CD4-positive, alpha-beta T cell treated with Interferon gamma for 1 hour (primary cell): ENCODE measurements around the gene ANO2.
"Not testable (repeated sequence)": the region's sequence is repeated elsewhere in the genome, so short reads cannot be mapped to it uniquely, and the experiment has no call there.

Experiments used
- DNase-seq: peaks from one replicate; pipeline ENCODE4 v3.0.0-alpha.2; 2020

Gene ANO2

DNA sequence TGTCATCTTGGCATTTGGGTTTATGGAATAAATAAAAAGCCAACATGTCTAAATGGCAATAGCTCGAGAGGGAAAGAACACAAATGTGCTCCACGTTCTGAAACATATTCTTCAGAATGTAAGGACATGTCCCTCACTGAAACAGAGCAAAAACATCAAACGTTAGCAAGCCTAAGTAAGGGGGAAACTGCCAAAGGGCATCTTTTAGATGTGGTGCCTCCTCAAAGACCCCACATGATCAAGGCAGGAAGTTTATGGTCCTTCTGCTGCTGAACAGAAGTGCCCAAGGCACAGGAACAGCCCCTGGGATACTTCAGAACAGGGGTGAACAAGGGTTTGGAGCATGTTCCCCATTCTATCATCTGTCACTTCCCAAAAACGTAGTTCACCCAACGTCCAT, 227.0 kb downstream of the ANO2 start:
- DNase-seq, result no peak

DNA sequence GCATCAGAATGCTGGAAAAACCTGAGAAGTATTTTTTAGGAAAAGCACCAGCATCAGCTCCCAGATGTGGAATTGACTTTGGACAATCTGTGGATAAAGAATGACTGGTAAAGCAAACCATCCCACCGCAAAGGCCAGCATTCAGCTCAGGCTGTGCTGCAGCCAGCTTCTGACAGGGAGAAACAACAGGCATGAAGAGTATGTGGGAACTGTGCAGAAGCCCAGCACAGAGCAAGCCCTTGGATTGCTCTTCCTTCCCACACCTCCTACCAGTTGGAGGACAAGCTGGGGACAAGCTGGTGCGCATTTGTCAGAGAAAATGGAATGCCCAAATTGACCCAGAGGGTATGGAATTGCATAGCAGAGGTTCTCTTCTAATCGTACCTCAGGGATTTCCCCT, 228.1 kb downstream of the ANO2 start:
- no peak for DNase-seq

DNA sequence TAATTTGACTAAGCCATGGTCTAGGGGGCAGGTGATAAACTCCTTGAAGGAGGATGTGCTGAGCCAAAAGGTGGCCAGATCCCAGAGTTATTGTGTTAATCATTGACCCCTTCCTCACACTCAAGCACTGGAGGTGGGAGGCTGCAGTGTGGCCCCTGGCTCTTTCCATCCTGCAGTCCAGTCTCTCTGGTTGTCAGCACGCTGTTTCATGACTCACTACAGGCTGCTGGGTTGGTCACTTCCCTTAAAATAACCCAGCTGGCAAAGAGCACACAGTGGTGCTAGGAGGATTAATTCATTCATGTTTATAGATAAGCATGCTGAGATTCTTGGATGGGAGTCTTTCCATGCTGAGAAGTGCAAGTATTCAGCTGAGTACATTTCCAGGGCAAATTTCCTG, 228.9 kb downstream of the ANO2 start:
- no peak for DNase-seq

DNA sequence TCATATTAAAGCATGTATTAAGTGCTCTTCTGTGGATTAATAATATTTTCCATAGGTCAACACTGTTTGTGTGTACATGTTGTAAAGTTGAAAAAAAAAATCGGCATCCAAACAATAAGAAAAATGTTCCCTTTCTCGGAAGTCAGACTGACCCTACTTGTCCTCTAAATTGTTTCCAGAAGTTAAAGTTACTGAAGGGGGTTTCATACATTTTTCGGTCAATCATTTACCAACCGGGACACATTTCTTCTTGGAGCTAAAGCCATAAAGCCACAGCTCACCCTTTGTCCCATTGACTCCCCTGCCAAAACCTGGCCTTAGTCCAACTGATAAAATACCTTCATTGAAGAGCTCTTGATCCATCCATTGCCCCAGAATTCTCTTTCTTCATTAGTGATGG, 230.0 kb downstream of the ANO2 start:
- no peak for DNase-seq

DNA sequence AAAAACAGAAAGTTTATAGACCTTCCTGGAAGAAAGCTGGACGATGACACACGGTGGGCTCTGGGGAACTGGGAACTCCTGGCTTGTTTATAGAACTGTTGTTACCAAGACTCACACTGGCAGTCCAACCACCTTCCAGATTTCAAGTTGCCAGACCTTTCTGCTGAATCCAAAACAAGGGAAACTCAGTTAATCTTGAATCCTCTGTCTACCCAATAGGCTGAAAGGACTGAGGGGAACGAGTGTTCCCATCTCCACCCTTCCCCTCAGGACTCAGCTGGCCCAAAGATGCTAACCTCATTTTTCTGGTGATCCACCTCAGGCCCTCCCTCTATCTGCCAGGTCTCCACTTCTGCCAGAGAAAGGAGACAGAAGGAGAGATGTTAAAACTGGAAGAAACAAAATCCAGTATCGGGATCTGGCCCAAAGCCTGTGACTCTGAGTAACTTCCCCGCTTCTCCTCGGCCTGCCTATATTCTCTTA, 231.4 kb downstream of the ANO2 start:
- no peak for DNase-seq

DNA sequence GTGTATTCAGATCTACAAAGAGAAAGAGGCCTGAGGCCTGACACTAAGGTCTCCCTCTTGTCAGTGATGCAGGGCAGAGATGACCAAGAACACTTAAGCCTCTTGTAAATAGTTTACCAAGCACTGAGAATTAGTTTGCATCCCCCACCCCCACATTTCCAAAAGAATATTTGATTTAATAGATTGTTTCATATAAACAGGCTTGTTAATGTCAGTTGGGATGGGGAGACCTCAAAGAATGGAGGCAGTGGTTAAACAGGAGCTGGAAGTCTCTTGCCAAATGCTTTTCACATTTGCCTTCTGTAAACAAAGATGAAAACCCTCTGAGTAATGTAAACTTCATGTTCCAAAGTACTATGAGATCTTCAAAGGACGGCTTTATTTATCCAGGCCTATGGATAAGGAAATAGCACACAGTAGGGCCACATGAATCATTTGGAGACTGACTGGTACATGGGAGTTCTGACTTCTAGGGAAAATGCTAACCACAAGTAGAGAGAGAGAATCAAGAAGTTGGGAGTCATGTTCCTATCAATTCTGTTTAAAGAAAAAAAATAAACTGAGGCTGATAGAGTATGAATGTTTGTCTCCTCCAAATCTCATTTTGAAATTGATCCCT, 234.7 kb downstream of the ANO2 start:
- no peak for DNase-seq

DNA sequence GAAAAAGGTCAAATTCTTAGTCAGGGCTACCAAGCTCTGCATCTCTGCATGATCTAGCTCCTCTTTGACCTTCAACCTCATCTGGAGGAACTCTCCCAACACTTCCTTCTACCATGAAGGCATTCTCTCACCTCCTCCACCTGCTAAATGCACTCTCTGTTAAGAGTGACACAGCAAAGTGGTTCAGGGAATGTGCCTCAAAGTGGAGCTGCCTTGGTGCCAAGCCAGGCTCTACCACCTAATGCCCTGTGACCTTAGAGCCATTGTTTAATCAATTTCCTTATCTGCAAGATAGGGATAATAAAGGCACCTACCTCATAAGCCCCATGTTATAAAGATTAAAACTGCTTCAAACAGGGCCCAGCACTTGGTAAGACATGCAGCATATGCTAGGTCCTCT, 236.7 kb downstream of the ANO2 start:
- DNase-seq, result no peak

DNA sequence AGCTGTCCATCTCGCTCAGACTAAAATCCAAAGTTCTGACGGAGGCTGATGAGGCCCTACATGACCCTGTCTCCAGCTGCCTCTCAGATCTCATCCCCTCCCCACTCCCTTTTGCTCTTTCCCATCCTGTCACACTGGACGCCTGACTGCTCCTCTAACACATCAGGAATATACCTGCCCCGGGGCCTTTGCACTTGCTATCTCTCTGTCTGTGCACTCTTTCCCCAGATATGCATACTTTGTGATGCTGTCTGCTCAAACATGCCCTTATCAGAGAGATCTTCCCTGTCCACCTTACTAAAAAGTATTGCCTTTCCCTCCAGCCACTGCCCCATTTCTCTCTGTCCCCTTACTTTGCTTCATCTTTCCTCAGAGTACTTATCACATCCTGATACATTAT, 238.8 kb downstream of the ANO2 start:
- no peak for DNase-seq

DNA sequence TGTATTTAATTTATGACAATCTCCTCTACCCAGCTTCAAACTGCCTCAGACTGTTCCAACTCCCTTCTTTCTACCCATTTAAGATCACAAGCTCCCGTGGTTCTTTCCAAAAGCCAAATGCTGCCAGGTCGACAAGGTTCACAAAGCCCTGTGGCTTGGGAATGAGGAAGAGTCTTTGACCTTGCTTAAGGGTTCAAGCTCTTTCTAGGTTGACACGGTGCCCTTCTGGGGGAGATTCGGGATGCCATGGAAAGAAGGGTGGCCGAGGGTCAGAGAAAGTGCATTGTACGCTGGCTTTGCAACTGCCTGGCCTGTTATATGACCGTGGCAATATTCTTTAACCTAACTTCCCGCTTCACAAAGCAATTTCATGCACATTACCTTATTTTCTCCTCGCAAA, 239.3 kb downstream of the ANO2 start:
- no peak for DNase-seq

DNA sequence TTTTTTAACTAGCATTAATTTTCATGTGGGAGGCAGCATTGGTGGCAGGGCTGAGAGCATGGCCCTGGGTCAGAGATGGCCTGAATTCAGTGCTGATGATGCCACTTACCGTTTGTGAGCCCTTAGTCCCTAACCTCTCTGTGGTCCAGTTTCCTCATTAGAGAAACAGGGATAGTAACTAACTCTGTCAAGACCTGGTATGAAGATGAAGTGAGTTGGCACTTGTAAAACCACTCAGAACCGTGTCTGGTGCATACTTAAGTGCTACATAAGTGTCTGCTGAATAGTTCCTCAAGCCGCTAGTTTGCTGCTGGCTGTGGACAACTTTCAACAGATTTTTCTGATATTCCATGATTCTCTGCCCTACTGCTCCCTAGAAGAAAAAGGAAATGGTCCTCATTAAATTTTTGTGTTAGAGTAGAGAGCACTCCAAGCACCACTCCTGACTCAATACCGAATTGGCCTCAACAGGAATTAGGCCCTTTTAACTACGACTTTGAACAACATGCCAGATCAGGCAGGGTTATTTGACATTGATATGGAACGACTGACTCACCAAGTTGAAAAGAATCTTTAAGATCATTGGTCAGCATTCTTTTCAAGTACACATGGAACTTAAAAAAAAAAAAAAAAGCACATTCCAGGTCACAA, 250.2 kb downstream of the ANO2 start:
- DNase-seq, result no peak

DNA sequence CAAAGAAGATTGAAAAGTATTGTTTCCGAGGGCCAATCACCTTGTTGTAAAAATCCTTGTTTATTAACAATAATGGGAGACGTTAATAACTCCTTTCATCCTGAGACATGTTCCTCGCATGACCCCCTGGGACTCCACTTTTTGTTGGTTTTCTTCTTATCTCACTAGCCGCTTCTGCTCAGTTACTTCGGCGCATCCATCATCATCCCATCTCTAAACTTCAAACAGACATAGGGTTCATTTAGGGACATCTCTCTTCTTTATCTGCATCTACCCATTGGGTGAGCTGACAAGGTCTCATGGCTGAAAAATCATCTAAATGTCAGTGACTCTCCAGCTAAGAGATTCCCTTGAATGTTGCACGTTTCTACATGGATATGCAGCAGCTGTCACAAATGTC, 252.2 kb downstream of the ANO2 start:
- DNase-seq, result no peak

DNA sequence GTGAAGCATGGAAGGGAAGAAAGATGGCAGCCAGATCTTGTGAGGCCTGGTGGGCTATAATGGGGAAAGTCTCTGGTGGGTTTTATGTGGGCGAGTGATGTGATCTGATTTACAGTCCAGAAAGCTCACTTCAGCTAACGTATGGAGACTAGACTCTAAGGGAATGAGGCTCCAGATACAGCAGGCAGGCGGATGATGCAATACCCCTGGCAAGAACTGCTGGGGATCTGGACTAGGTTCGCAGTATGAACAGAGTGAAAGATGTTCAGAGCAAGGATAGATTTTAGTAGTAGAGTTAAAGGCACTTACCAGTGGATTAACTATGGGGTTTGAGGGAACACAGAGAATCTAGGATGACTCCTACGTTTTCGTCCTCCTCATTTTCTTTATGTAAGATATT, 253.1 kb downstream of the ANO2 start:
- DNase-seq, result no peak

DNA sequence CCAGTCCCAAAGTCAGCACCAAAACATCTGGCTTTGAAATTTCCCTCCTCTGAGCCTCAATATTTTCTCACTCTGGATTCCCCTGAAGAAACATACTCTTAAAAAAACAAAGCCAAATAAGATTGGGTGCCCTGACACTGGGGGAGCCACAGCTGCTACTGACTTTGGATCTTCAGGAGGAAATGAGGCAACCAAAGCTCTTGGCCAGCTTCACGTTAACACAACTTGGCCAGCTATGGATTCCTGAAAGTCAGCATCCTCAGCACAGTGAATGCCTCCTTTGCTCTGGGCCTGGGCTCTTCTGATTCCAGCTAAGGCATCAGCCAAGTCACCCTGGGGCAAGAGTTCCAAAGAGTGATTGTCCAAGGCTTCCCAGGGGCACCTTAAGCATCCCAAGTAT, 254.8 kb downstream of the ANO2 start:
- no peak for DNase-seq

DNA sequence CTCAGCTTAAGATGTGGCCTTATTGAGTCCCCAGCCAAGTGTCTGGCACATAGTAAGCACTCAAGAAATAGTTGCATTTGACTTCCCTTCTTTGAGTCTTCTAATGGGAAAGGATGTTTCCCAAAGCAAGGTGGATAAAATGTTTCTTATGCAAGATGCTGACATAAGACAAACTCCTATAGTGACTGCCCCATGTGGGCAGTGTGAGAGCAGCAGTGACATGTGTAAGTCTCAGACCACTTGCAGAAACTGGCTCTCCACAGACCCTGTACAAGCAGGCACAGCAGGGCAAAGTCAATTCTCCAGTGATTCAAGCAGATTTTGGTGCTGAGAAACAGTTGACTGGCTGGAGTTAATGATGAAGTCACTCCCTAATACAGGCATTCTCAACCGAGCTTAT, 255.3 kb downstream of the ANO2 start:
- no peak for DNase-seq

DNA sequence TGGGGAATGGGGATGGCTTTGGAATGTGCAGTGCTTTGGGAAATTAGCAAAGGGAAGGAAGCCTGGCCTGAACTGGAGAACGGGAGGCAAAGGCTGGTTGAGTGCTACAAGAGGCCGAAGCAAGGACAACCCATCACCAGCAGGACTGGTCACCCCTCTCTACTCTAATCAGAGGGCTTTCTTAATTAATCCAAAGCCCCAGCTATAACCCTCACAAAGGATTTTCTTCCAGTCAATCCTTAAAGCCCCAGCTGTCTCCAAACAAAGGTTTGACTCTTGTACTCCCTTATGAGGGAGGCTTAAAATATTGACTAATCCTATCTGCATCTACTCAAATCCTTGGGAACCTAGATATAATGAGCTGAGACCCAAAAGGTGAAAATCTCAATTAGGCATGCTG, 256.8 kb downstream of the ANO2 start:
- DNase-seq, result no peak

DNA sequence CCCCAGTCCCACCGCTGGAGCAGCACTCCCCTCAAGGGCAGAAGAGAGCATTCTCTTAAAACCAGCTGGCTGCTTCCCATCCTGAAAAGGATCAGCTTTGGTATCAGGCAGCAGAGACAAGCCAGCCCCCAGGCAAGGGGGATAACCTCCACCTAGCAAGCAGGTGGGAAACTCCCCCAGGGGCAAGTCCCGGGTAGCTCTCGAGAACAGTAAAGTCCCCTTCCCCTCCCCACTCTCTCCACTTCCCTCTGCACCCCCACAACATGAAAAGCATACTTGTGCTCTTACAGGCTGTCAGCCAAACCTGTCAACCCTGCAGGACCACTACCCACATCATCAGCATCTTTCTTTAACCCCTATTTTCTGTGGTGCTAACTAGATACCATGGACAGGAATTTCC, 259.1 kb downstream of the ANO2 start:
- no peak for DNase-seq

DNA sequence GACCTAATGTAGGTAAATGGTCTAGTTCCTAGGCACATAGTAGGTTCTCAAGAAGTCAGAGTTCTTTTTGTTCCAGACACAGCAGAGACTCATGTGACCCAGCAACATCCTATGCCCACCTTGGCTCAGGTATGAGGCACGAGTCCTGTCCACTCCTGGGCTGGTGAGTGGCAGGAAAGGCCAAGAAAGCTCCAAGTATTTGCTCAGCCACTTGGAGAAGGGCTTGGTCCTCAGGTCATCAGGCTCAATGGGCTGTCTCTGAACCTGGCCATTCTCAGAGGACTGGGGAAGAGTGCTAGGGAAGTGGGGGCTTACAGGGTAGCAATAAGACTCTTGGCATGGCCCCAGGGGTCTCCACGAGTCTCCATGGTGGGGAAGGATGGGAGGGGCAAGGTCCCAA, 260.1 kb downstream of the ANO2 start:
- no peak for DNase-seq

DNA sequence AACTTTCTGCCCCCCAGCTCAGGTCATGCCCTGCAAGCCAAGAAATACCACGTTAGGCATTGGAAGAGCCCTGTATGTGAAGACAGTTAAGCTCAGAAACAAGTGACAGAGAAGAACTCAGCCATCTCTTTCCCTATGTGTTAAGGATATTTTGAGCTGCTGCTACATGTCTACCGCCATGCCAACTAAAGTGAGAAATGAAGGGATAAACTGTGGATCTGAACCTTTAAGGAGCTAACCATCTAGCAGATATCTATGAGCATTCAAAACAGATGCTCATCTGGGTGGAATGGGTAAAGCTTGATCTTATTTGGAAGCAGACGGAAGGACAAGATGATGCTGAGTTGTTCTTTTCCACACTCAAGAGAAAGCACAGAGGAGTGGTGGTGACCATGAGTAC, 262.5 kb downstream of the ANO2 start:
- no peak for DNase-seq

DNA sequence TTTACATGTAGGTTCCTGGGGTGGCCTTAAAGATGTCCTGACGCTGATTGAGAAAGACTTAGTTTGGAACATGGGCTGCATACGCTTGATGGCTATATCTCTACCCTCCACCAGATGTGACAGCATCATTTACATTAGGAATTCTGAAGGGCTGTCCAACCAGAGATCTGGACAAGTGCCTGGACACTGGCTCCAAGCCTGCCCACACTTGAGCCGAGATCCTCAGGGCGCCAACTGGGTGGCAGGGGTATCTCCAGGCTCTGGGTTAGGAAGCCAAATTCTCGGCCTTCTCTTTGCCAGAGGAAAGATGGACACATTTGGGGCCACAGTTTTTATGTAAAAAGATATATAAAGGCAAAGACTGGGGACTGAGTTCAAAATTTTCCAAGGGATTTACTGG, 266.9 kb downstream of the ANO2 start:
- no peak for DNase-seq

DNA sequence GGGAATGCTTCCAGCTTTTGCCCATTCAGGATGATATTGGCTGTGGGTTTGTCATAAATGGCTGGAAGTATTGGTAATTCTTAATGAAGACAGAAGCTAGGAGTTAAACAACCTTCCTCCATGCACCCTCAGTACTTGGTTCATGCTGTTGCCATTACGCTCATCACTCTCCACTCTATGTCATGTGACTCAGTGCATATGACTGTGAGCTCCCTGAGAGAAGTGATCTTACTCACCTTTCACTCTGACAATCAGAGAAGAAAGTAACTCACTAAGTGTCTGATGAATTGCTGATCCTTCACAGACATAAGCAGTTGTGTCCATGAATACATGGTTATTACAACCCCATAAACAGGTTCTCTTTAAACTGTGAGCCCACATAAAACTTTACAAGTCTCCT, 275.4 kb downstream of the ANO2 start:
- not testable (repeated sequence) for DNase-seq

DNA sequence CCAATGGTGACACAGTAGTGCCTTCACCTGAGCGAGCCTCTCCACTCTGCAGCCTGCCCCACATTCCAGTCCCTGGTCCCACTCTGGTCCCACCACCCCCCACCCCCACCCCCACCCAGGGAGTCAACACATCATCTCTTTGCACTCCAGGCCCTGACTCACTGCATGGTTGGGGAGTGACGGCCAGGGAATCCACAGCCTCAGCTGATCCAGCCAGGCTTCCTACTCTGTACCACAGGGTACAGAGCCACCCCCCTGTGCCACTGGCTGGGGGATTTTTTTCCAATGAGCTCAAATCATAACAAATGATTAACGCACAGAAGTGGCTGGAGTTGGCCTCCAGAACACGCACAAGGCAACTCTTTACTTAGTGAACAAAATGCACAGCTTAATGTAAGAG, 279.4 kb downstream of the ANO2 start:
- no peak for DNase-seq

DNA sequence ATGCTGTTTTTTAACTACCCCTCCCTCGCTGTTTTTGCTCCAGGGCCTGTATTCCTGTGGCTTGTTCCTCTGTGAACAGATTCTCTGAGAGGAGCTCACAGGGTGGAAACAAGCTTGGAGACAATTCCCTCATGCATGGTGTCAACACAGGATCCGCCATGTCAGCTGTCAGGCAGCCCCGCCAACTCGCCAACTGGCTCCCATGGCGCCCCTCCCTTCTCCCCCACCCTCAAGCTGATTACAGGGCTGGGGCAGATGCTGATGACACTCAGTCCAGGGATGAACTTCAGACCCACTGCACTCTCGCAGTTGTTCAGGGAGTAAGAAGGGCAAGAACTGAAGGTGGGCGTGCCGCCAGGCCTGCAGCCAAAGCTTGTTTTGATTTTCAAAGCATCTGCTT, 283.2 kb downstream of the ANO2 start:
- no peak for DNase-seq

DNA sequence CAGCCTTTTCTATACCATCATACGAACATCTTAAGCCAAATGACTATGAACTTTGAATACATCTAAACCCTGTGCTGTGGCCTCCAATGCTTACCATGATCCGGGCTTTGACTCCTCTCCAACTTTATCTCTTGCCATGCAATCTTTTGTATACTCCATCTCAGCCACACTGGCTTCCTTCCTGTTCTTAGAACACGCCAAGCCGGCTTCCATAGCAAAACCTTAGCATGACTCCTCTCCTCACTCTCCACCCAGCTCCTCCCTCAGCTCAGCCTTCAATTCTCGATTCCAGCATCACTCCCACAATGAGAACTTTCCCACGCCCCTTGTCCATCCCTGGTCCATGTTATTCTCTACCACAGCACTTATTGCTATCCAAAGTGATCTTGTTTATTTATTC, 284.8 kb downstream of the ANO2 start:
- DNase-seq, result no peak

DNA sequence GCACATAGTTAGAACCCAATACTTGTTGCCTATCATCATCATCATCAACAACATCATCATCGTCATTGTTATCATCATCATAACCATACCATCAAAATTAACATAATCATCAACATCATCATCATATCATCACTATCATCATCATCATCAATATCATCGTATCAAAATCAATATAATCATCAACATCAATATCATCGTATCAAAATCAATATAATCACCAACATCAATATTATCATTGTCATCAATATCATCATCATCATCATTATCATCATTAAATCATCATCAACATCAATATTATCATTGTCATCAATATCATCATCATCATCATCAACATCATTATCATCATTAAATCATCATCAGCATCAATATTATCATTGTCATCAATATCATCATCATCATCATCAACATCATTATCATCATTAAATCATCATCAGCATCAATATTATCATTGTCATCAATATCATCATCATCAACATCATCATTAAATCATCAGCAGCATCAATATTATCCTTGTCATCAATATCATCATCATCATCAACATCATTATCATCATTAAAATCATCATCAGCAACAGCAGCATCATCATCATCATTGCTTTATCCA, 286.6 kb downstream of the ANO2 start:
- not testable (repeated sequence) for DNase-seq

DNA sequence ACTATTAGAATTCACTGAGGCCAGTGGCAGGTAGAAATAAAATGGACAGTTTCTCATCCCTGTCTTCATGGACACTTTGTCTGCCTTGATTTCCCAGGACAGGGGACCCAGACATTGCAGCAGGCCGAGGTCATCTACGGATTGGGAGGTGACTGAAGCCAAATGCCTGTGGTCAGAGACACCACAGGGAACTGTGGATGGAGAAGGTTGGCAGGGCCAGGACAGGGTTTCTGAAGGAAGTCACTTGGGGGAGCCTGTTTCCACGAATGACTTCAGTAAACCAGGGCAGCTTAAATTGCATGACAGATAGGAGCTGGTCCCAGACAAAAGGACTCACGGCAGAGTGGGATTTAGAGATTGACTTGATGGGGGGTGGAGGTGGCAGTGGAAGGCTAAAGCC, 288.2 kb downstream of the ANO2 start:
- DNase-seq, result no peak
